Mesothelial cell of epicardium (in vitro differentiated cells): ENCODE results near the gene CMIP. TPM values are rescaled to one million over a fixed set of nuclear protein-coding genes. Genes with fewer than 3 reads are reported as not detected.
"Not testable (repeated sequence)": the region's sequence is repeated elsewhere in the genome, so short reads cannot be mapped to it uniquely, and the experiment has no call there.

Experiments used
- DNase-seq, 2 experiments: peaks; one replicate each; pipeline ENCODE4 v3.0.0; 2021; ENCODE audit warnings: low spot score in 2 of 2; ENCODE audit not compliant: unreplicated experiment in 2 of 2
- H3K27ac Mint-ChIP-seq: 2 replicates; pipeline ENCODE4 v1.8.0; 2021; ENCODE audit warnings: mixed read lengths
- H3K27me3 Mint-ChIP-seq: 2 replicates; pipeline ENCODE4 v1.8.0; 2021; ENCODE audit warnings: low read depth, mixed read lengths
- H3K36me3 Mint-ChIP-seq: 2 replicates; pipeline ENCODE4 v1.8.0; 2021; ENCODE audit warnings: mixed read lengths
- H3K4me1 Mint-ChIP-seq: 2 replicates; pipeline ENCODE4 v1.8.0; 2021; ENCODE audit warnings: mixed read lengths
- H3K4me3 Mint-ChIP-seq: 2 replicates; pipeline ENCODE4 v1.8.0; 2021; ENCODE audit warnings: mild to moderate bottlenecking, moderate library complexity, mixed read lengths
- H3K9me3 Mint-ChIP-seq: 2 replicates; pipeline ENCODE4 v1.8.0; 2021; ENCODE audit warnings: mixed read lengths
- total RNA-seq: library from RNA; stranded (reverse); gene quantifications from 3 replicates; pipeline ENCODE4 v1.2.1, GENCODE V29; 2021
- TF ChIP-seq, protein P1 (sequence below): fragments of 200-600 bp; sonication (generic); IDR thresholded peaks from one replicate; pipeline ENCODE4 v1.5.0; 2021; ENCODE audit warnings: antibody characterized with exemption; ENCODE audit not compliant: unreplicated experiment

Gene CMIP
- total RNA-seq, 1 donor from 2014 or later, result 71.0 TPM

DNA sequence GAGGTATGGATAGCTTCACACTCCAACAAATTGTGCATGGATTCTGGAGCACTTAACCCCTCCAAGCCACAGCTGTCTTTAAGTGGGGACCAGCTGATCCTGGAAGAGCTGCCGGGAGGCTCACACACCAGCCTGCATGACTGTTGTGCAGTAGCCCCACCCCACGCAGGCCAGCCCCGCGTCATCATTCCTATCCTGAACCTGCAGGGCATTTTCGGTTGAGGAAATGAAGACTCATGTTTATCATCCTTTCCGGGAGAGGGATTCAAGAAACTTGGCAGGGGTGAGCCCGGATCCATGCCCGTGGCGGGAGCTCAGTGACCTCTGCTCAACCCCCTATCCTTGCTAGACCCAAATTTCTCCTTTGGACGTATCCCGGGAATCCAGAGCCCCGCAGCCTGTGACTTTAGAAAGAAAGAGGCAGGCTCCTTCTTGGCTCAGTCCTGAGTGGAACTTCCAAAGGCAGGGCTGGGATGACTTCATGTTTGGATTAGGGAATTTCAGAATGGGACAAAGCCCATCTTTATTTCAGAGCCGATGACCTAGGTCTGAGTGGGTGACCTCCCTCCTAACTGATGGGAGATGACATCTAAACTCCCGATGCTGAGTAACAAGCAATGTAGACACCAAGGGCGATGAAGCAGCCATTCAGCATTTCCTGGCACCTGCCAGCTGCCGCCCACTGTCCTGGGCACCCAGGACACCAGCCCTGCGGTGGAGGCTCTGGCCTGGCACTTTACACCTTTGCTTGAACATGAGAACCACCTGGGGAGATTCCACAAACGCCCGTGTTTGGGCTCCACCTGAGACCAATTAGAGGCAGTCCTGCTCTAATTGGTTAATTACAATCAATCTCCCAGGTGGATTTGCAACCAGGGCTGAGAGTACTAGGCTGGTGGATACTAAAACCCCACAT is 43.3 kb upstream of the CMIP start:
- Mint-ChIP-seq H3K4me1 (peaks cover 8% of the 10 kb centered on the region), H3K4me3 (no peak overlapping the region), H3K36me3 (peaks cover 3% of the 10 kb centered on the region), H3K9me3 (peaks cover 9% of the 10 kb centered on the region), H3K27me3 (no peaks in the 10 kb centered on the region), H3K27ac (no peak overlapping the region)
- no peak for DNase-seq
- TF ChIP-seq, protein P1, sequence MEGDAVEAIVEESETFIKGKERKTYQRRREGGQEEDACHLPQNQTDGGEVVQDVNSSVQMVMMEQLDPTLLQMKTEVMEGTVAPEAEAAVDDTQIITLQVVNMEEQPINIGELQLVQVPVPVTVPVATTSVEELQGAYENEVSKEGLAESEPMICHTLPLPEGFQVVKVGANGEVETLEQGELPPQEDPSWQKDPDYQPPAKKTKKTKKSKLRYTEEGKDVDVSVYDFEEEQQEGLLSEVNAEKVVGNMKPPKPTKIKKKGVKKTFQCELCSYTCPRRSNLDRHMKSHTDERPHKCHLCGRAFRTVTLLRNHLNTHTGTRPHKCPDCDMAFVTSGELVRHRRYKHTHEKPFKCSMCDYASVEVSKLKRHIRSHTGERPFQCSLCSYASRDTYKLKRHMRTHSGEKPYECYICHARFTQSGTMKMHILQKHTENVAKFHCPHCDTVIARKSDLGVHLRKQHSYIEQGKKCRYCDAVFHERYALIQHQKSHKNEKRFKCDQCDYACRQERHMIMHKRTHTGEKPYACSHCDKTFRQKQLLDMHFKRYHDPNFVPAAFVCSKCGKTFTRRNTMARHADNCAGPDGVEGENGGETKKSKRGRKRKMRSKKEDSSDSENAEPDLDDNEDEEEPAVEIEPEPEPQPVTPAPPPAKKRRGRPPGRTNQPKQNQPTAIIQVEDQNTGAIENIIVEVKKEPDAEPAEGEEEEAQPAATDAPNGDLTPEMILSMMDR, result no peak

DNA sequence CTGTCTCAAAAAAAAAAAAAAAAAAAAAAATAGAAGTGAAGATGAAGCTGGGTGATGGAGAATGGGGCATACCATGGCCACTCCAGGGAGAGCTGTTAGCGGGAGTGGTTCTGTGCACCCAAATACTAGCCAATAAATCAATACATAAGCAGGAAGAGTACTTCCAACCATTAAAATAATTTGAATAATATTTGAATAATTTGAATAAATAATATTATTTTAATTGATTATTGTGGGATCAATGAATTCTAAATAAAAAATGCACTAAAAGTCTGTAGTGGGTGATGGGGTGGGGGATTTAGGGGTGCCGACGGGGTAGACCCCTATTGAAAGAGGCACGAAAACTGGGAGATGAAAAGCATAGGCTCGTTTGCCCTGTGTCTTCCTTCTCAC is 41.4 kb upstream of the CMIP start:
- Mint-ChIP-seq H3K4me3 (no peak overlapping the region), H3K27me3 (no peaks in the 10 kb centered on the region), H3K27ac (no peak overlapping the region), H3K9me3 (peaks cover 9% of the 10 kb centered on the region), H3K36me3 (peaks cover 3% of the 10 kb centered on the region), H3K4me1 (peaks cover 8% of the 10 kb centered on the region)
- no peak for DNase-seq
- TF ChIP-seq, protein P1, result no peak

DNA sequence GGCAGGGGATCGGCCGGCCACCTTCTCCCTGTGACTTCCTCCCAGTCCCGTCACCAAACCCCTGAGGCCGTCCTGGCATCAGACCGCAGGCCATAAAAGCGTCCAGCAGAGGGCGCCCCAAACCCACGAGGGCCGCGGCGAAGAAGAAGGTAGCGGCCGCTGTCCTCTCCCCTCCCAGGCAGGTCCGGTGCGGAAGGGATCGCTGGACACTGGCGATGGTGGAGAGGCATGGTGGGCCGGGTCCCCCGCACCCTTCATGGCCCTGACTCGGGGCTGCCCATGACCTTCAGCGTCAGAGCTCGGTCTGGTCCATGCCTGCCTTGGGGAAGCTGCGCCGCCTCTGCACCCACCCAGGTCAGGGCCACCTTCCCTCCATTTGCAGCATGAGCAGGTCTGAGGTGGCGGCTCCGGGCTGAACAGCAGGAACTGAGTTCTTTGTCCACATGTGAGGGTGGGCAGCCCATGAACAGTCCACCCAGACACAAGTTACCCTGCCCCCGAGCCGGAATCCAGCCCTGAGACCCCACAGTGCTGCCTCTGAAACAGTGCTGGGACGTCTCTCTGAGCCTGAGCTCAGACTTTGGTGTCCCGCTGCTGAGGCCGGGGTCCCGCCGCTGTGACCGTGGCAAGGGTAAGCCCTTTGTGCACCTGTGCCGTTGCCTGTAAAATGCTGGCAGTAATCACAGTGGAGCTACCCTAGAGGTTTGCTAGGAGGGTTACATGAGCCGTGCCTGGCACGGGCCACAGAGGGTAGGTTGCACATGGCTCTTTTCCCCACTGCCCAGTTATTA is 40.8 kb upstream of the CMIP start:
- TF ChIP-seq, protein P1, result peak; percentile 96
- H3K9me3 Mint-ChIP-seq, result peaks cover 9% of the 10 kb centered on the region
- H3K27me3 Mint-ChIP-seq, result no peaks in the 10 kb centered on the region
- H3K36me3 Mint-ChIP-seq, result peaks cover 3% of the 10 kb centered on the region
- peak; percentile 79 to 94 for DNase-seq
- peaks cover 8% of the 10 kb centered on the region for H3K4me1 Mint-ChIP-seq
- no peak overlapping the region for H3K27ac Mint-ChIP-seq
- H3K4me3 Mint-ChIP-seq, result peak overlapping the region; percentile 24

DNA sequence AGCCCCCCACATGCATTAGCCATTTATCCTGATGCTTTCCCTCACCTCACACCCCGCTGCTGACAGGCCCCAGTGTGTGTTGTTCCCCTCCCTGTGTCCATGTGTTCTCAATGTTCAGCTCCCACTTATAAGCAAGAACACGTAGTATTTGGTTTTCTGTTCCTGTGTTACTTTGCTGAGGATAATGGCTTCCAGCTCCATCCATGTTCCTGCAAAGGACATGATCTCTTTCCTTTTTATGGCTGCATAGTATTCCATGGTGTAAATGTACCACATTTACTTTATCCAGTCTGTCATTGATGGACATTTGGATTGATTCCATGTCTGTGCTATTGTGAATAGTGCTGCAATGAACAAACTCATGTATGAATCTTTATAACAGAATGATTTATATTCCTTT is 39.6 kb upstream of the CMIP start:
- DNase-seq, H3K27me3 Mint-ChIP-seq, H3K27ac Mint-ChIP-seq, H3K9me3 Mint-ChIP-seq, H3K36me3 Mint-ChIP-seq, H3K4me3 Mint-ChIP-seq, H3K4me1 Mint-ChIP-seq: not testable (repeated sequence)

DNA sequence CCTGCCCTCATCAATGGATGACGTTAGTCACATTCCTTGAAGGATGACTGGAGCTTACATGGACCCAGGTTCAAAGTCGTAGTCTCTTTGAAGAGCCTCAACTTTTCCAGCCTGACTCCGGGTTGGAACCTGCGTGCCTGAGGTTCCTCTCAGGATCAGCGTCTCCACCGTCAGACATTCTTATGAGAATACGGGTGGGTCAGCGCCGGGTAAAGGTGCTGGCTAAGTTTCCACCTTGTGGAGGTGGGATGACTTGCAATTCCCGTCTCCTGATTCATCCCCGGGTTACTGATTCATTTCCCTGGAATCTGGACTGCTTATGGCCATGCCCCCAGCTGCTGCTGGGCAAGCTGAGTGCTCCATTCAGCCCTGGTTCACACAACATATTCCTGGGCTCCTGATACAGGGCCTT is 38.9 kb upstream of the CMIP start:
- Mint-ChIP-seq H3K27ac (peak overlapping the region; percentile 83), H3K4me1 (peaks cover 8% of the 10 kb centered on the region)
- no peak for DNase-seq

More for the DNA sequence above, 38.9 kb upstream of the CMIP start:
- Mint-ChIP-seq H3K36me3 (no peaks in the 10 kb centered on the region), H3K27me3 (no peaks in the 10 kb centered on the region), H3K9me3 (no peaks in the 10 kb centered on the region), H3K4me3 (no peak overlapping the region)
- TF ChIP-seq, protein P1, result peak; percentile 10
